ENCODE measurements around the gene FUT8.

FUT8 gene

DNA sequence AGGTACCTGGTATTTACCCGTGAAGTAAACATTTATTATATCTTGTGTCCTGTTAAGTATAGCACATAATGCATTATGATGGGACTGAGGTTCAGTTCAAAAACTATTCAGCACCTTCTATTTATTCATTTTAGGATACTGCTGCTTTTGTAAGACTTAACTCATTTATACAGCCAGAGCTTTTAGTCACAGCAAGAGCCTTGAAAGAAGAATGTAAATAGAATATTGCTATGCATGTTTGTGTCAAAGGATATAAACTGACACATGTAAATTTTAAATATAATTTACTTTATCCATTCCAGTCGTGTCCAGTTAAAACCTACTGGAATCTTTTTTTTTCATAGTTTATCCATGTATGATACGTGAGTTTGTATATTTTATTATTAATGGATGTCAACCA, 168.8 kb downstream of the FUT8 start:
- Histone ChIP-seq H3K4me3 (ENCODE audit: low read depth, low read length) (no peak overlapping the region), H3K9me3 (no peaks in the 10 kb centered on the region), H3K36me3 (no peaks in the 10 kb centered on the region), H3K4me1 (peaks cover 5% of the 10 kb centered on the region), H3K27me3 (no peaks in the 10 kb centered on the region)
- DNase-seq = no peak
- TF ChIP-seq, protein P1, sequence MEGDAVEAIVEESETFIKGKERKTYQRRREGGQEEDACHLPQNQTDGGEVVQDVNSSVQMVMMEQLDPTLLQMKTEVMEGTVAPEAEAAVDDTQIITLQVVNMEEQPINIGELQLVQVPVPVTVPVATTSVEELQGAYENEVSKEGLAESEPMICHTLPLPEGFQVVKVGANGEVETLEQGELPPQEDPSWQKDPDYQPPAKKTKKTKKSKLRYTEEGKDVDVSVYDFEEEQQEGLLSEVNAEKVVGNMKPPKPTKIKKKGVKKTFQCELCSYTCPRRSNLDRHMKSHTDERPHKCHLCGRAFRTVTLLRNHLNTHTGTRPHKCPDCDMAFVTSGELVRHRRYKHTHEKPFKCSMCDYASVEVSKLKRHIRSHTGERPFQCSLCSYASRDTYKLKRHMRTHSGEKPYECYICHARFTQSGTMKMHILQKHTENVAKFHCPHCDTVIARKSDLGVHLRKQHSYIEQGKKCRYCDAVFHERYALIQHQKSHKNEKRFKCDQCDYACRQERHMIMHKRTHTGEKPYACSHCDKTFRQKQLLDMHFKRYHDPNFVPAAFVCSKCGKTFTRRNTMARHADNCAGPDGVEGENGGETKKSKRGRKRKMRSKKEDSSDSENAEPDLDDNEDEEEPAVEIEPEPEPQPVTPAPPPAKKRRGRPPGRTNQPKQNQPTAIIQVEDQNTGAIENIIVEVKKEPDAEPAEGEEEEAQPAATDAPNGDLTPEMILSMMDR (IDR thresholded peaks at IDR 0.05; ENCODE audit: low read depth, low read length) = no peak

DNA sequence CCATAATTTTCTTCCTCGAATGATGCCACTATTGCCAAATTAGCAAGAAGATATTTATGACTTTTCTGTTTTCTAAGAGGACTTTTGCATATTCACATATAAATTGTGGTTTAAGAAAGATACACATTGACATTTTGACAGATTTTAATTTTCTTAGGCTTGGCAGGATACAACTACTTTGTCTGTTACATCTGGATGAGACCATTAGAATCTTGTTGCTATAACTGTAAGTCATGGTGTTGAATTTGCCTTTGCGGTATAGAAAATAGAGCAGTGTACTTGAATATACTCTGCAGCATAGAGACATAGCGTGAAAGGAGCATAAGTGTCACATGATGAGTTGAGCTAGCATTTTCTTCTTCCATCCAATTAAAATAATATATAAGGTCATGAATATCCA, 169.3 kb downstream of the FUT8 start:
- DNase-seq = no peak
- Histone ChIP-seq H3K4me3 (ENCODE audit: low read depth, low read length) (no peak overlapping the region), H3K27me3 (no peaks in the 10 kb centered on the region), H3K36me3 (no peaks in the 10 kb centered on the region), H3K4me1 (peaks cover 5% of the 10 kb centered on the region), H3K9me3 (no peaks in the 10 kb centered on the region)
- TF ChIP-seq, protein P1 (IDR thresholded peaks at IDR 0.05; ENCODE audit: low read depth, low read length) = no peak

DNA sequence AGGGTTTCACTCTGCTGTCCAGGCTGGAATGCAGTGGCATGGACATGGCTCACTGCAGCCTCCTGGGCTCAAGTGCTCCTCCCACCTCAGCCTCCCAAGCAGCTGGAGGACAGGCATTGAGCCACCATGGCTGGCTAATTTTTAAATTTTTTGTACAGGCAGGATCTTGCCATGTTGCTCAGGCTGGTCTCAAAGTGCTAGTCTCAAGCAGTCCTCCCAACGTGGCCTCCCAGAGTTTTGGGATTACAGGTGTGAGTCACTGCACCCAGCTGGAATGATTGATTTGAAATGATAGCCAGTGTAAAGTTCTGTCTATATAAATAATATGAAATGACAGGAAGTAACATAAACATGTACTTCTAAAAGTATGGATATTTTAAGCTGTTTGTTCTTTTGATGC, 172.7 kb downstream of the FUT8 start:
- no peaks in the 10 kb centered on the region for H3K27me3 ChIP-seq
- TF ChIP-seq, protein P1 (IDR thresholded peaks at IDR 0.05; ENCODE audit: low read depth, low read length) = no peak
- H3K4me1 ChIP-seq = no peaks in the 10 kb centered on the region
- H3K9me3 ChIP-seq = no peaks in the 10 kb centered on the region
- no peak overlapping the region for H3K4me3 ChIP-seq (ENCODE audit: low read depth, low read length)
- no peak for DNase-seq
- H3K36me3 ChIP-seq = no peaks in the 10 kb centered on the region

DNA sequence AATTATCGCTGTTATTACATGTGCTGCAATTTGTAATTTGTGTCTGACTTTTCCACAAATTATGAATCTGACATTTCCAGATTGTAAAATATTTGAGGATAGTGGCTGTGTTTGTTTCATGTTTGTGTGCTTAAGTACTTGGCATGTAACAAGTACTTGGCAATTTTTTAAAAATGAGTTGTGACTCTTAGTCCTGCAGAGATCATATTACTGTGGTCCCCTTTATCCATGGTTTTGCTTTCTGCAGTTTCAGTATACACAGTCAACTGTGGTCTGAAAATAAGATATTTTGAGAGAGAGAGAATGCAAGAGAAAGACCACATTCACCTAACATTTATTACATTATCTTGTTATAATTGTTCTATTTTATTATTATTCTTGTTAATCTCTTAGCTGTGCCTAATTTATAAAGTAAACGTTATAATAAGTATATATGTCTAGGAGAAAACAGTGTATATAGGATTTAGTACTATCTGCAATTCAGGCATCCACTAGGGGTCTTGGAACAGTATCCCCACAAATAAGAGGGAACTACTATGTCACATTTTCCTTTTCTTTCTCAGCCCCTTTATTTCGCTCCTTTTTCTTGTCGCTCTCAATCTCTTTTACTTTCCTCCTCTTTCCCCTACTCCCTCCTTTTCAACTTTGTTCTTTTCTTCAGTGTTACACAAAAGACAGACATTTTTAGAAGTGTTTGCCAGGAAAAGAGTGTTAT, 176.1 kb downstream of the FUT8 start:
- Histone ChIP-seq H3K36me3 (no peaks in the 10 kb centered on the region), H3K4me3 (ENCODE audit: low read depth, low read length) (no peak overlapping the region), H3K9me3 (no peaks in the 10 kb centered on the region), H3K27me3 (no peaks in the 10 kb centered on the region), H3K4me1 (no peaks in the 10 kb centered on the region)
- no peak for DNase-seq
- TF ChIP-seq, protein P1 (IDR thresholded peaks at IDR 0.05; ENCODE audit: low read depth, low read length) = no peak

DNA sequence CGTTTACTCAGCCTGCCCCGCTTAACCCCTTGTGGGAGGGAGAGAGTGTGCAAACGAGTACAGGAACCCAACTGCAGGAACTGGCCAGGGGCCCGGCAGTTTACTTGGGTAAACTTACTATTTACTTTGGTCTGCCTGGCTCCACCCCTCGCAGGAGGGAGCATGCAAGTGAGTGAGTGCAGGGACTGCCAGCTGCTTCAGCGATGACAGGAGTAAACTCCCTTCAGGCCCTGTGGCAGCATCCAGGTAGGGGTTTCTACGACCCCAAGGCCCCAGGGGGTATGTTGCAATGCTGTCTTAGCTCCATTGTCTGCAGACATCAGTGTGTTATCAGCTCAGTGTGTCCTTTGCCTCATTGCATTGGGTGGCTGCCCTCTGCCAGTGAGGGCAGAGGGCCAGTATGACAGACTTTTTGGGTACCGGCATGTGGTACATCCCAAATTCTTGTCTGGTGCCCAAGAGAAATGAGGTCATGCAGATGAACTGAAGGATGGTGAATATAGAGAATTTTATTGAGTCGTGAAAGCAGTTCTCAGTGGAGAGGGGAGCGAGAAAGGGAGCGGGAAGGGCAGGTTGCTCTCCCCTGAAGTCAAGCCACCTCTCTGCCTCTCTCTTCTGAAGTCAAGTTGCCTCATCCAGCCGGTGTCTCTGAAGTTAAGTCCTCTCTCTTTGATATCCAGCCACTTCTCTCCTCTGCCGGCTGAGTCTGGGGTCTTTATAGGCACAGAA, 181.8 kb downstream of the FUT8 start:
- no peak overlapping the region for H3K4me3 ChIP-seq (ENCODE audit: low read depth, low read length)
- no peaks in the 10 kb centered on the region for H3K27me3 ChIP-seq
- no peaks in the 10 kb centered on the region for H3K9me3 ChIP-seq
- no peaks in the 10 kb centered on the region for H3K4me1 ChIP-seq
- TF ChIP-seq, protein P1 (IDR thresholded peaks at IDR 0.05; ENCODE audit: low read depth, low read length) = no peak
- no peaks in the 10 kb centered on the region for H3K36me3 ChIP-seq
- DNase-seq = no peak

DNA sequence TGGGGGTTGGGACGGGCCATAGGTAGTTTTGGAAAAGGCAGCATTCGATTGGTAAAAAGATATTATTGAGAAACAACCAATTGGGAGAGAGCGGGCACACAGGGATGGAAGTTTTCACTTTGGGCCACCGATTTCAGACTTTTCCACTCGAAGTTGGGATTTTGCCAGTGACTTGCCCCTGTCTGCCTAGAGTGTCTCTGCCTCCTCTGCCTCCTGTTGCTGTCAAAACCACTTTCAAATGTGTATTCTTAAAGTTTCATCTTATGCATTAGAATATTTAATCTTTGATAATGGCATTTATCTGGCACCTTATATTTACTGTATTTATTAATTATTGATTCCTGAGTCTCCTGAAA, 182.3 kb downstream of the FUT8 start:
- TF ChIP-seq, protein P1 (IDR thresholded peaks at IDR 0.05; ENCODE audit: low read depth, low read length) = no peak
- Histone ChIP-seq H3K27me3 (no peaks in the 10 kb centered on the region), H3K9me3 (no peaks in the 10 kb centered on the region), H3K4me1 (no peaks in the 10 kb centered on the region), H3K4me3 (ENCODE audit: low read depth, low read length) (no peak overlapping the region), H3K36me3 (no peaks in the 10 kb centered on the region)
- DNase-seq = no peak
